Right atrium auricular region (tissue), 2 donors: ENCODE results near the gene ETV5. TPM values are rescaled to one million over a fixed set of nuclear protein-coding genes. Genes with fewer than 3 reads are reported as not detected.

Experiments
- DNase-seq: peaks from one replicate; pipeline ENCODE4 v3.0.0-alpha.2; 2019; ENCODE audit warnings: low spot score
- H3K27ac ChIP-seq, 2 donors: fragments of 200-600 bp; sonication (generic); 1 replicate in 1 of 2; 2 replicates in 1 of 2; pipeline ENCODE4 v1.5.1; 2016 to 2019
- H3K27me3 ChIP-seq, 2 donors: fragments of 200-600 bp; sonication (generic); one replicate each; pipeline versions ENCODE4 v1.5.1 to v1.6.0; 2017 to 2019
- H3K36me3 ChIP-seq: fragments of 200-600 bp; sonication (generic); one replicate; pipeline ENCODE4 v1.5.1; 2016
- H3K4me1 ChIP-seq, 2 donors: fragments of 200-600 bp; sonication (generic); one replicate each; pipeline versions ENCODE4 v1.5.1 to v1.6.0; 2017 to 2019
- H3K4me3 ChIP-seq, 2 donors: fragments of 200-600 bp; sonication (generic); 1 replicate in 1 of 2; 2 replicates in 1 of 2; pipeline ENCODE4 v1.5.1; 2017 to 2019; ENCODE audit warnings: mild to moderate bottlenecking in 1 of 2, moderate library complexity in 1 of 2
- H3K9me3 ChIP-seq, 2 donors: fragments of 200-600 bp; sonication (generic); one replicate each; pipeline ENCODE4 v1.5.1; 2019
- total RNA-seq, 2 donors: library from RNA; depleted of rRNA; stranded (reverse); fragments of >200 nt; gene quantifications; one replicate each; pipeline ENCODE4 v1.1.0, GENCODE V29; 2016
- TF ChIP-seq, protein P1 (sequence below), 2 donors: fragments of 200-600 bp; sonication (generic); IDR thresholded peaks; one replicate each; pipeline ENCODE4 v1.5.1; 2019; ENCODE audit warnings: antibody characterized with exemption in 2 of 2

The ETV5 gene
- total RNA-seq, 2 donors from 2014 or later: 22.8 to 28.7 TPM

DNA sequence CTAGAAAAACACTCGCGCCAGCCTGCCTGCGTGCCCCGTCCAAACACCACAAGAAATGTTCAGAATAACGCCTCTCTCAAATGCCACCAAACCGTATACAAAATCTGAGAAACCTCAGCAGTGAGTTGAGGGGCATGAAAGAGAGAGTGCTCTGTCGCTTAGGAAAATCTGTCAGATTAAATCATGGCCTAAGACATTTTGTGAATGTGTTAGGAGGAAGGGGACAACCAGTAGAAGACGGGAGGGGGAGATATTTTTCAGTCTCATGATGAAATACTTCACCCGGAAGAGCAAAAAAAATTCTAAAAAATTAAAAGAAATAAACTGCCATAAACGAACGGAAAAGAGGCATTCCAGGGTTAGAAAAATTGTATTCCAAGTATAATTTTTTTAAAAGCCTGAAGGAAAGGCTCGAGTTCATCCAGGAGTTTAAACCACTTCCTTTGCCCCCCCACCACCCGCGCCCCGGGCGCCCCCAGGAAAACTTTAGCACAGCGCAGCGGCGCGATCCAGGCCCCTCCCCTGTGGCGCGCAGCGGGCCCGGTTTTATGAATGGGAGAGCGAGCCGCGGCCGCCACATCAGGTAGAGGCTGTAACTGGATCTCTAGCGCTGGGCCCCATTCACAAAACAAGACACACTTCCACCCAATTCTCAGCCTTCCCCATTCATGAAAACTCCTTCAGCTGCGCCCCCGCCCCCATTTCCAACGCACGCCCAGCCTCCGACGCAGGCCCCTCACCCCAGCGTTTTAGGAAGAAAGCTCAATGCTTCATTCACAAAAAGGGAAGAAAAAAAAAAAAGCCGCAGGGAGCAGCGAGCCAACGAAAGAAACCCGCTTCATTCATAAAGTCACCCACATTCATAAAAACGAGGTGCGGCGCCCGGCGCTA, 1.4 kb downstream of the ETV5 start:
- H3K27me3 ChIP-seq: no peaks in the 10 kb centered on the region
- DNase-seq: peak; percentile 71

DNA sequence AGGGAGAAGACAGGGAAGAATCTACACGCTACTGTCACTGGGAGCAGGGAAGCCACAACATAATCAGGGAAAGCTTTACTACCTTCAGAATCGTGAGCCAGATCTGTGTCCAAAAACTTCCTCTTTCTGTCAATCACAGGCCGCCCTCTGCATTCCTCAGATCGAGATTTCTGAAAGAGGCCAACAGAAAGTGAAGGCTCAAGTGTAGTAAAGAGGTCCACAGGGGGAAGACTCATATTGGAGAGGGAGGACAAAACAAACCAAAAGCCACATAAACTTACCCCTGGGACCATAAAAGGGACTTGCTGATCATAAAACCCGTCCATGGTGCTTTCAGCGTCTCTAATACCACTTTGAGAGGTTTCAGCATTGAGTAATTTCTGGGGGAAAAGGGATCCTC, 3.3 kb downstream of the ETV5 start:
- TF ChIP-seq, protein P1, sequence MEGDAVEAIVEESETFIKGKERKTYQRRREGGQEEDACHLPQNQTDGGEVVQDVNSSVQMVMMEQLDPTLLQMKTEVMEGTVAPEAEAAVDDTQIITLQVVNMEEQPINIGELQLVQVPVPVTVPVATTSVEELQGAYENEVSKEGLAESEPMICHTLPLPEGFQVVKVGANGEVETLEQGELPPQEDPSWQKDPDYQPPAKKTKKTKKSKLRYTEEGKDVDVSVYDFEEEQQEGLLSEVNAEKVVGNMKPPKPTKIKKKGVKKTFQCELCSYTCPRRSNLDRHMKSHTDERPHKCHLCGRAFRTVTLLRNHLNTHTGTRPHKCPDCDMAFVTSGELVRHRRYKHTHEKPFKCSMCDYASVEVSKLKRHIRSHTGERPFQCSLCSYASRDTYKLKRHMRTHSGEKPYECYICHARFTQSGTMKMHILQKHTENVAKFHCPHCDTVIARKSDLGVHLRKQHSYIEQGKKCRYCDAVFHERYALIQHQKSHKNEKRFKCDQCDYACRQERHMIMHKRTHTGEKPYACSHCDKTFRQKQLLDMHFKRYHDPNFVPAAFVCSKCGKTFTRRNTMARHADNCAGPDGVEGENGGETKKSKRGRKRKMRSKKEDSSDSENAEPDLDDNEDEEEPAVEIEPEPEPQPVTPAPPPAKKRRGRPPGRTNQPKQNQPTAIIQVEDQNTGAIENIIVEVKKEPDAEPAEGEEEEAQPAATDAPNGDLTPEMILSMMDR (IDR thresholded peaks at IDR 0.05): no peak
- DNase-seq: no peak
- Histone ChIP-seq H3K9me3 (no peaks in the 10 kb centered on the region), H3K36me3 (no peaks in the 10 kb centered on the region), H3K4me3 (no peak overlapping the region), H3K4me1 (peaks cover 0 to 21% of the 10 kb centered on the region in 2 donors), H3K27me3 (no peaks in the 10 kb centered on the region), H3K27ac (no peak overlapping the region)

More for the DNA sequence above, 1.4 kb downstream of the ETV5 start:
- Histone ChIP-seq H3K27ac (peak overlapping the region; percentile 90 to 94), H3K4me3 (peak overlapping the region; percentile 82 to 83), H3K36me3 (no peaks in the 10 kb centered on the region), H3K4me1 (peaks cover 0 to 23% of the 10 kb centered on the region in 2 donors), H3K9me3 (no peaks in the 10 kb centered on the region)
- TF ChIP-seq, protein P1 (IDR thresholded peaks at IDR 0.05): no peak

DNA sequence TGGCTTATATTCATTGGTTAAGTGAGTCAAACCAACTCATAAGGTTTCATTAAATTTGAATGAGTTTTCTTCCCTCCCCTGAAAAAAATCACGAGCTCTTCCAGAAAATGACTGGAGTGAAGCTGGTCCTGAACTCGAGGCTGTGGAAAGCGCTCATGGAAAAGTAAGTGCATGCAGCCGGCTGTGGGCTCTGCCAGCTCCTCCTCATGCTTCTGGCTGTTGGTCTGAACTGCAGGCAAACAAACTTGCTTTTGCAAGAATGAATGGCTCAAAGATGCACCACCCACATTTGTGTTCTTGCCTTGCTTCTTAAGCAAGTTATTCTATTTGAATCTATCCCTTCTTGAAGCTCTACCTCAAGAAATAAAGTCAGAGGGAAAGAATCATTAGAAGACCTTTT, 6.2 kb downstream of the ETV5 start:
- no peak for DNase-seq
- Histone ChIP-seq H3K36me3 (no peaks in the 10 kb centered on the region), H3K27me3 (no peaks in the 10 kb centered on the region), H3K27ac (no peak overlapping the region), H3K4me3 (no peak overlapping the region), H3K4me1 (peaks cover 0 to 31% of the 10 kb centered on the region in 2 donors), H3K9me3 (no peaks in the 10 kb centered on the region)
- TF ChIP-seq, protein P1 (IDR thresholded peaks at IDR 0.05): no peak

DNA sequence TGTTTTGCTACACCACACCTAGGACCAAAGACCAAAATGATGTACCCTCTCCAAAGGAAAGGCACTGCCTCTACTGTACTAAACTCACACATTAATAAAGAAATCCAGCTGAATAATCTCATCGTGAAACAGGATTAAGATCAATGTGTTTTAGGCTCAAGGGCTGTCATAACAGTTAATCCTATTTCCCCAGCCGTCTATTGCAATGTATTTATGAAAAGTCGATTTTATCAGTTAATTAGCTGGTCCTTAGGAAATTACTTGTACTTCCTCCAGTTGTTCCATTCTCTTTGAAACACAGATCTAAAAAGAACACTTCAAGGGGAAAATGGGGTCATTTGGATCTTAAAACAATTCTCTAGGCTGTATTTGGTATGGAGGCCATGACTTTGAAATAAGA, 8.5 kb downstream of the ETV5 start:
- Histone ChIP-seq H3K27me3 (no peaks in the 10 kb centered on the region), H3K4me3 (no peak overlapping the region), H3K9me3 (no peaks in the 10 kb centered on the region), H3K27ac (no peak overlapping the region), H3K4me1 (peaks cover 0 to 37% of the 10 kb centered on the region in 2 donors), H3K36me3 (no peaks in the 10 kb centered on the region)
- no peak for DNase-seq
- TF ChIP-seq, protein P1 (IDR thresholded peaks at IDR 0.05): no peak

DNA sequence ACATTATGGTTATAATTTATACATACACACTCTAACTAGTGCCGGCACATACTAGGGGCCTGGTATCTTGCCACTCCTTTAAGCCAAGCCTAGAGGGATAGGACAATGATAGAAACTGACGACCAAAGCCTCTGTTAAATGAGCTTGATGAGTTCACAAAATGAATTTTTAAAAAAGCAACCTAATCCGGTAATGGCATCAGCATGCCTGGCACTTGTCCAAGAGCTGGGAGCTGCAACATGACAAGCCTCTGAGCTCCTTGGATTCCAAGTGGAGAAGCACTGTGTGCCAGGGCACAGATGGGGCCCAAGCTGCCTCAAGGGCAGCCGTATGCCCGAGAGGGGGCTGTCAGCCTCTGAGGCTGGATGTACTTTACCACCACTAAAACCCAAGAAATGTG, 9.7 kb downstream of the ETV5 start:
- Histone ChIP-seq H3K4me1 (peaks cover 0 to 37% of the 10 kb centered on the region in 2 donors), H3K27me3 (no peaks in the 10 kb centered on the region), H3K4me3 (no peak overlapping the region), H3K9me3 (no peaks in the 10 kb centered on the region), H3K27ac (peak overlapping the region in 1 of 2 donors; percentile 42), H3K36me3 (no peaks in the 10 kb centered on the region)
- peak; percentile 66 for DNase-seq
- TF ChIP-seq, protein P1 (IDR thresholded peaks at IDR 0.05): no peak
